ENCODE measurements around the gene EXOC3. TPM values are rescaled to one million over a fixed set of nuclear protein-coding genes. Genes with fewer than 3 reads are reported as not detected.

The EXOC3 gene
- total RNA-seq, 2 experiments from 2014 or later = 31.0 to 58.2 TPM

DNA sequence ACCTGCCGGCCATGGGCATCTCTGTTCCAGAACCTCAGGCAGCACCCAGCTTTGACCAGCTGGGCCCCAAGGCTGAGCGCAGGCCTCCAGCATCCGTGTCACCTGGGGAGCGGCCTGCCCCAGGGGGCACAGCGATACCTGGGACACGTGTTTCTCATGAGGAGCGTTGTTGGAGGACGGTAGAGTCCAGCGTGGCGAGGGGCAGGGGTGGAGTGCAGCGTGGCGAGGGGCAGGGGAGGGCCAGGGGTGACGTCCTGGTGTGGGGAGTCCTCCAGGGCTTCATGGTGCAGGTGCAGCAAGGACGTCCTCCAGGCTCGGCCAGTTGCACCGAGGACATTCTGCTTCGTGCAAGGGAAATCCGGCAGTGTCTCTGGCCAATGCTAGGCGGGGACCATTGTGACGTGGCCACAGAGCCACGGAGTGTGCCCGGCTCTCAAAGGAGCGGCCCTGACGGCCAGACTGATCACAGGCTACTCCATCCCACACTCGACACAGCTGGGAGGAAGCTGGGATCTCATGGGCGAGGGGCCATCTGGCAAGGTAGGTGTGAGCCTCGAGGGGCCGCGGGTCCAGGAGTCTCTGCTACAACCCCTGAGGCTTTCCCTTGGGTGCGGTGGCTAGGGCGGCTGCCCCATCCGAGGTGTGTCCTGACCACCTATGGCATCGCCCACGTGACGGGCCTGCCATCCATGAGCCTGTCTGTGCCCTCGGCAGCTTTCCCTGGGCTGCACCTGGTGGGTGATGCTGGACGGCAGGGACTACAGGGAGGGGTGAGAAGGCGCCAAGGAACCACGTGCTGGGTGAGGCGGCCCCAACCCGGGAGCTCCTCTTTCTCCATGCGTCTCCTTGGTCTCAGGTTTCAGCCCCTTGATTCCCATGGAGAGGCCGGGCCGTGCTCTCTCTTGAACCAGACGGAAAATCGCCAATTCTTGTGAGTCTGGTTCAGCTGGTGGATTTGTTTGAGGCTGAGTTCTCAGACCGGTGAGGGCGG, 47.4 kb downstream of the EXOC3 start:
- Histone ChIP-seq H2AFZ (ENCODE audit: low read length) (no peak overlapping the region), H3K4me1 (ENCODE audit: insufficient read depth, low read length, poor library complexity, severe bottlenecking) (no peaks in the 10 kb centered on the region), H3K4me2 (ENCODE audit: low read length) (no peak overlapping the region), H3K79me2 (ENCODE audit: insufficient read depth, low read depth, low read length) (no peaks in the 10 kb centered on the region), H3K36me3 (ENCODE audit: insufficient read depth, low read length) (no peaks in the 10 kb centered on the region), H3K27ac (ENCODE audit: low read depth, low read length, poor library complexity, severe bottlenecking) (no peak overlapping the region), H3K9me3 (ENCODE audit: low read length) (no peaks in the 10 kb centered on the region), H3K4me3 (ENCODE audit: low read depth, low read length, poor library complexity, severe bottlenecking) (no peak overlapping the region), H3K9me2 (ENCODE audit: insufficient read depth, low read length) (no peaks in the 10 kb centered on the region), H4K20me1 (ENCODE audit: insufficient read depth, low read length) (no peaks in the 10 kb centered on the region)
- TF ChIP-seq, protein P1, sequence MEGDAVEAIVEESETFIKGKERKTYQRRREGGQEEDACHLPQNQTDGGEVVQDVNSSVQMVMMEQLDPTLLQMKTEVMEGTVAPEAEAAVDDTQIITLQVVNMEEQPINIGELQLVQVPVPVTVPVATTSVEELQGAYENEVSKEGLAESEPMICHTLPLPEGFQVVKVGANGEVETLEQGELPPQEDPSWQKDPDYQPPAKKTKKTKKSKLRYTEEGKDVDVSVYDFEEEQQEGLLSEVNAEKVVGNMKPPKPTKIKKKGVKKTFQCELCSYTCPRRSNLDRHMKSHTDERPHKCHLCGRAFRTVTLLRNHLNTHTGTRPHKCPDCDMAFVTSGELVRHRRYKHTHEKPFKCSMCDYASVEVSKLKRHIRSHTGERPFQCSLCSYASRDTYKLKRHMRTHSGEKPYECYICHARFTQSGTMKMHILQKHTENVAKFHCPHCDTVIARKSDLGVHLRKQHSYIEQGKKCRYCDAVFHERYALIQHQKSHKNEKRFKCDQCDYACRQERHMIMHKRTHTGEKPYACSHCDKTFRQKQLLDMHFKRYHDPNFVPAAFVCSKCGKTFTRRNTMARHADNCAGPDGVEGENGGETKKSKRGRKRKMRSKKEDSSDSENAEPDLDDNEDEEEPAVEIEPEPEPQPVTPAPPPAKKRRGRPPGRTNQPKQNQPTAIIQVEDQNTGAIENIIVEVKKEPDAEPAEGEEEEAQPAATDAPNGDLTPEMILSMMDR (conservative IDR thresholded peaks at IDR 0.05; ENCODE audit: low read length) = no peak
- no peak for TF ChIP-seq EZH2phosphoT487 (IDR thresholded peaks at IDR 0.05; ENCODE audit: borderline replicate concordance, low read depth, low read length)
- ChIA-PET CTCF (ENCODE audit: unreplicated experiment) (no interaction called here), POLR2A (no interaction called here)
- no TSS peak for BruUV-seq (replicated peaks)
- intact Hi-C loops (cut with micrococcal nuclease; ENCODE audit: unreplicated experiment) = no loop called here
- no peak for DNase-seq (ENCODE audit: low spot score)

GRCh38 chr5:491119-491855, 48.3 kb downstream of the EXOC3 start:
- no TSS peak for BruUV-seq (replicated peaks)
- Histone ChIP-seq H3K9me3 (ENCODE audit: low read length) (no peaks in the 10 kb centered on the region), H3K4me3 (ENCODE audit: low read depth, low read length, poor library complexity, severe bottlenecking) (no peak overlapping the region), H4K20me1 (ENCODE audit: insufficient read depth, low read length) (no peaks in the 10 kb centered on the region), H3K9me2 (ENCODE audit: insufficient read depth, low read length) (no peaks in the 10 kb centered on the region), H2AFZ (ENCODE audit: low read length) (no peak overlapping the region), H3K36me3 (ENCODE audit: insufficient read depth, low read length) (no peaks in the 10 kb centered on the region), H3K27ac (ENCODE audit: low read depth, low read length, poor library complexity, severe bottlenecking) (no peak overlapping the region), H3K4me1 (ENCODE audit: insufficient read depth, low read length, poor library complexity, severe bottlenecking) (no peaks in the 10 kb centered on the region), H3K4me2 (ENCODE audit: low read length) (no peak overlapping the region), H3K79me2 (ENCODE audit: insufficient read depth, low read depth, low read length) (no peaks in the 10 kb centered on the region)
- CTCF ChIA-PET (ENCODE audit: unreplicated experiment) = no interaction called here
- POLR2A ChIA-PET = no interaction called here
- DNase-seq (ENCODE audit: low spot score) = no peak
- no peak for TF ChIP-seq EZH2phosphoT487 (IDR thresholded peaks at IDR 0.05; ENCODE audit: borderline replicate concordance, low read depth, low read length)
- TF ChIP-seq, protein P1 (conservative IDR thresholded peaks at IDR 0.05; ENCODE audit: low read length) = no peak
- intact Hi-C loops (cut with micrococcal nuclease; ENCODE audit: unreplicated experiment) = no loop called here

GRCh38 chr5:491856-492155, 48.8 kb downstream of the EXOC3 start:
- no peaks in the 10 kb centered on the region for H4K20me1 ChIP-seq (ENCODE audit: insufficient read depth, low read length)
- intact Hi-C loops (cut with micrococcal nuclease; ENCODE audit: unreplicated experiment) = no loop called here
- H3K4me3 ChIP-seq (ENCODE audit: low read depth, low read length, poor library complexity, severe bottlenecking) = no peak overlapping the region
- ChIA-PET CTCF (ENCODE audit: unreplicated experiment) (no interaction called here), POLR2A (no interaction called here)
- H3K4me2 ChIP-seq (ENCODE audit: low read length) = no peak overlapping the region
- H2AFZ ChIP-seq (ENCODE audit: low read length) = no peak overlapping the region
- no peaks in the 10 kb centered on the region for H3K36me3 ChIP-seq (ENCODE audit: insufficient read depth, low read length)
- H3K9me2 ChIP-seq (ENCODE audit: insufficient read depth, low read length) = no peaks in the 10 kb centered on the region
- H3K27ac ChIP-seq (ENCODE audit: low read depth, low read length, poor library complexity, severe bottlenecking) = no peak overlapping the region
- TF ChIP-seq, protein P1 (conservative IDR thresholded peaks at IDR 0.05; ENCODE audit: low read length) = no peak
- TF ChIP-seq EZH2phosphoT487 (IDR thresholded peaks at IDR 0.05; ENCODE audit: borderline replicate concordance, low read depth, low read length) = no peak
- no peak for DNase-seq (ENCODE audit: low spot score)
- no peaks in the 10 kb centered on the region for H3K4me1 ChIP-seq (ENCODE audit: insufficient read depth, low read length, poor library complexity, severe bottlenecking)
- H3K79me2 ChIP-seq (ENCODE audit: insufficient read depth, low read depth, low read length) = no peaks in the 10 kb centered on the region
- H3K9me3 ChIP-seq (ENCODE audit: low read length) = no peaks in the 10 kb centered on the region
- BruUV-seq (replicated peaks) = no TSS peak

All from OCI-LY7 (cell line).